Colon (tissue), 2 donors: ENCODE results near the gene FLNC.

Source experiments
- FAIRE-seq: peaks from 2 replicates; lab custom pipeline; 2012; peaks lifted over from hg19 to GRCh38; lab: Jason Lieb, UNC
- donor health status: control.
- donor health status: control.

Gene FLNC

DNA sequence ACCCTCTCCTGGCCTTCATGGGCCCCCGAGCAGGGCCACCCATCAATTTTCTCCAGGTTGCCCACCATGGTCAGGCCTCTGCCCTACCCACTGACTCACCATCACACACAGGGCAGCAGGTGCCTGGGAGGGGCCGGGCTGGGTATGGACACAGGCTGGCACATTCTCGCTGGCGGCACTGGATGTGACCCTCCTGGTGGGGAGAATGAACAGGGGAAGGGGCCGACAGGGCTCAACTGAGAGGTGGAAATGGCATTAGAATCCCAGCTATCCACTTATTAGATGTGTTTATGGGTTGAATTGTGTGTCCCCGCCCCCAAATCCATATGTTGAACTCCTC, 63.9 kb downstream of the FLNC start:
- no peak for FAIRE-seq

DNA sequence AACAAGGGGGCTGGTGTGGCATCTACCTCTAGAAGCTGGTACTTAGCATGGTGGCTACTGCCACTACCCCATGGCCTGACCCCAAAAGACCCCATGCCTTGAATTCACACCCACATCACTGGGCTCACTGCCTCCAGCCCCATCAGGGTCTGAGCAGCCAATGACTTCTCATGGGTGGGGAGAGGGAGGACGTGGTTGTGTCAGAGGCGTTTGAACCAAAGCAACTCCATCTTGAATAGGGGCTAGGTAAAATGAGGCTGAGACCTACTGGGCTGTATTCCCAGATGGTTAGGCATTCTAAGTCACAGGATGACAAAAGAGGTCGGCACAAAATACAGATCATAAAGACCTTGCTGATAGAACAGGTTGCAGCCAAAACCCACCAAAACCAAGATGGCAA, 65.1 kb downstream of the FLNC start:
- FAIRE-seq: no peak

DNA sequence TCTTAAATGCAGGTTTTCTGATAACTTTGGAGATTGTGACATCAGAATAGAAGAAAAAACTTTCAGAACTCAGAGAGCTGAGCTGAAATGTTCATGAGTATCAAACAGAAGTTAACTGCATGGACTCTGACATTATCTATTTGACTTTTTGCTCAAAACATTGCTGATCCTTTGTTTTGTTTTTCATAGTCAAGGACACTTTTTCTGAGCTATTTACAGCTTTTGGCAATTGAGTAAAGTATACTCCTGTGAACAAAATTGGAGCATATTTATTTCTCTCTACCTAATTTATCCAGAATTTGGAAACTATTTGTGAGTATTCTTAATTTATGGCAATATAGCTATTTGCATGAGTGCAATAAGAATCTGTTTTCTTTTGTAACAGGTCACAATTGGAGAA, 69.2 kb downstream of the FLNC start:
- no peak for FAIRE-seq

GRCh38 chr7:128900237-128900636, 70.0 kb downstream of the FLNC start:
- no peak for FAIRE-seq

DNA sequence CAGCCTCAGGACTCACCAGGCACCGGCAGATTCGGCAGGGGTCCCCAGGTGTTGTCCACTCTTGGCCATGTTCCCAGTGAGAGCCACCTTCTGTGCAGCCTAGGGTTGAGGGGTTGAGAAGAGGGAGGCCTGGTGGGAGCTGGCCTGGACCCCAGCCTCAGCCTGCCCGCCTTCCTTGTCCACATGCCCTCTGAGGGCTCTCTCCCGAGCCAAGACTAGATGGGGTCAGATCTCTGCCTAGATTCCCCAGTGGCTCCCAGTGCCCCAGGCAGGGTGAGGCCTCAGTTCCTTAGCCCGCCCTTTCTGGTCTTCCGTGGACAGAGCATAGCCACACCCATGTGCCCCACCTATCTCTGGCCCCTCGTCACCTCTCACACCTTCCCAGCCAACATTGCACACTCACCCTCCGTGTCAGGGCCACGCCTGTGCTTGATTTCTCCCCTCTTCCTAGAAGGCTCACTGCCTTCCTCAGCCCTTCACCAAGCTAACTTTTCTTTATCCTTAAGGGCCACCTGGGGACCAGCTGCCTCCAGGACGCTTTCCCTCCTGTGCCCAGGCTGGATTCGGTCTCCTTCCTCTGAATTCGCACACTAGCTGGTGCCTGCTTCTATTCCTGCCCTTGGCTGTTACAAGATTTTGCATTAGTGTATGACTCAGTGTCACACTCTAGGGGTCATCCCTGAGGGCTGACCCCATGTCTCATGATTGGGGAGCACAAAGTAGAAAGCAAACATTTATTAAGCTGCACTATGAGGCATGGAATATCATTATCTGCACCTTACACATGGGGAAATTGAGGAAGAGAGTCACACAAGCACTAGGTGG, 72.8 kb downstream of the FLNC start:
- no peak for FAIRE-seq

- FAIRE-seq: no peak
These were observed 73.6 kb downstream of the FLNC start for GRCh38 chr7:128903621-128904361.

DNA sequence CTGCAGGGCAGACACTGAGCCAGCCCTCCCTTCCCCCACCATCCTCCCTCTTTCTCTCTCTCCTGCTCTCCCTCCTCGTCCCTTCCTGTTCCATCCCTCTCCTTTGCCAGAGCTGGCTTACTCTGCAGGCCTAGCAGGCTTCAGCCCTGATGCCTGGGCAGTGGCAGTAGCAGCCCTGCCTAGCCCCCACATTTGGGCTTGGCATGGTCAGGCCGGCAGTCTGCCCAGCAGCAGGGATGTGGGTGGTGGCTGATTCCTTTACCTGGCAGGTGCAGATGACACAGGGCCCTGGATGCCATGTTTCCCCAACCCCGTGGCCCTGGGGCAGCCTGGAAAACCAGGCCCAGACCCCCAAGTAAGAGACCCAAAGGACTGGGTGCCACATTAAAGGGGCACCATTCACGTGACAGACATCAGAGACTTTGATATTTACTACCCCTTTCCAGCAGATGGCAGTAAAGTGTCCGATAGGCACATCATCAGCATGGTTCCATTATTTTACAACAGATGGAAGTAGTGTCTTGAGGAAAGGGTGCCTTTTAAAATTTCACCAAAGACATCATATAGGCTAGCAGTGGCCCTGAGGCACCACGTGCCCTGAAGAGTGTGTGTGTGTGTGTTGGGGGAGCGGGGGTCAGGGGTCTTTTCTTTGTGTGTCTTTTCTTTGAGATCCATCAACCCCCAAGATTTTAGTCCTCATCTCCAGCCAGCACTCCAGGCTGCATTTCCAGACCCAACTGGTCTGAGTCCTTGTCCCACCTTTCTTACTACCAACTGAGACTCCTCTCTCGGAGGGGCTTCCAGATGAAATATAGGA, 74.4 kb downstream of the FLNC start:
- FAIRE-seq: no peak

GRCh38 chr7:128906001-128906765, 76.0 kb downstream of the FLNC start:
- no peak for FAIRE-seq

DNA sequence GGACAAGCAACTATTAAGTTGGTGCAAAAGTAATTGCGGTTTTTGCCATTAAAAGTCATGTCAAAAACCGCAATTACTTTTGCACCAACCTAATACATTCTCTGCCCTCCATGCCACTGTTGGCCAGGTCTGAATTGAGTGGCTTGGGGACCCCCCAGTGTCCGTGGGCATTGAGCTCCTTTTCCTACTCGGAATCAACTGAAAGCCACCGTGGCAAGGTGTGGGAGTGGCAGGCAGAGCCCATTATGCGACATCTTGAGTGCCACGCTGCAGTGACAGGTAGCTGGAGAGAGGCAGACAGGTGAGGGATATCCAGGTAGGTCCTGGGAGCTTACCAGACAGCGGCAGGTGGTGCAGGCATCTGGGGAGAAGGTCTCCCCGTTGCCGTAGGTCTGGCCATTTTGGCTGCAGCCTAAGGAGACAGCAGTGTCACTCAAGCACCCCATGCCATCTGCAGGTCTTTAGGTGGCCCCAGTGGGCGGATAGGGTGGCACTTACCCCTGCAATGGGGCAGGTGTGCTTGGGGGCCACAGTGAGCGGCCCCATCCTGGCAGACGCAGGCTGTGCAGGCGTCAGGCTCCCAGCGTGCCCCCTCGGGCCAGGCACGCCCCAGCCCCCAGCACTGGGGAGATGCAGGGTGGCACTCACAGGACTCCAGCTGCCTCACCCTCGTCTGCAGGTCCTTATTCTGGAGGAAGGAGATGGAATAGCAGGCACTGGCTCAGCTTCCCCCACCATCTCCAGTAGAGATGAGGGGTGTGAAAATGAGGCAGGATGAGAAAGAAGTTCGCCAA, 76.8 kb downstream of the FLNC start:
- FAIRE-seq: no peak
